SK-N-SH (cell line): ENCODE data around the gene DNHD1. TPM values are rescaled to one million over a fixed set of nuclear protein-coding genes. Genes with fewer than 3 reads are reported as not detected.

ENCODE experiments used
- CTCF ChIA-PET: fragments of 300-600, 350-600 bp; formaldehyde crosslinking; extraction: SDS; loops from one replicate; lab custom pipeline; 2021; lab: Yijun Ruan, JAX
- POLR2A ChIA-PET: fragments of 350-600 bp; sonication (Branson Sonifier 250); formaldehyde crosslinking; extraction: SDS; loops from one replicate; lab custom pipeline; 2020; ENCODE audit warnings: antibody characterized with exemption, inconsistent platforms; lab: Yijun Ruan, JAX
- DNase-seq: peaks from one replicate; pipeline ENCODE4 v3.0.0; 2012
- H2AFZ ChIP-seq: fragments of 200-600 bp; sonication (generic); 2 replicates; pipeline ENCODE4 v1.8.1; 2016; ENCODE audit warnings: antibody characterized with exemption, mild to moderate bottlenecking, low read depth
- H3F3A ChIP-seq: fragments of 200-600 bp; sonication (generic); replicated peaks from 2 replicates; pipeline ENCODE3; 2016; ENCODE audit warnings: antibody characterized with exemption, mild to moderate bottlenecking; ENCODE audit not compliant: insufficient read depth
- H3K27ac ChIP-seq, 2 experiments: fragments of 200-500 bp in 1 of 2; fragments of 200-600 bp in 1 of 2; sonication (Bioruptor generic) in 1 of 2; sonication (generic), shearing (Covaris generic) in 1 of 2; 2 replicates each; pipeline versions ENCODE4 v1.5.1 to v1.6.1; 2014 to 2016; ENCODE audit warnings: low read depth in 2 of 2, inconsistent platforms in 1 of 2, low read length in 1 of 2, mild to moderate bottlenecking in 1 of 2, mixed read lengths in 1 of 2
- H3K27me3 ChIP-seq: fragments of 200-600 bp; sonication (generic), shearing (Covaris generic); 2 replicates; pipeline ENCODE4 v1.6.1; 2016; ENCODE audit warnings: mixed run types; ENCODE audit not compliant: insufficient read depth
- H3K36me3 ChIP-seq, 2 experiments: fragments of 200-500 bp in 1 of 2; fragments of 200-600 bp in 1 of 2; sonication (Bioruptor generic) in 1 of 2; sonication (generic) in 1 of 2; replicated peaks in 1 of 2; 2 replicates each; pipeline versions ENCODE3 to v1.5.1; 2014 to 2016; ENCODE audit warnings: low read length in 1 of 2, mild to moderate bottlenecking in 1 of 2; ENCODE audit not compliant: insufficient read depth in 2 of 2, control insufficient read depth in 1 of 2
- H3K4me1 ChIP-seq, 2 experiments: fragments of 200-500 bp in 1 of 2; fragments of 200-600 bp in 1 of 2; sonication (Bioruptor generic) in 1 of 2; sonication (generic), shearing (Covaris generic) in 1 of 2; 2 replicates each; pipeline versions ENCODE4 v1.5.1 to v1.6.1; 2014 to 2016; ENCODE audit warnings: low read depth in 1 of 2, low read length in 1 of 2, mixed run types in 1 of 2; ENCODE audit not compliant: insufficient read depth in 2 of 2, control insufficient read depth in 1 of 2
- H3K4me2 ChIP-seq: fragments of 200-600 bp; sonication (generic), shearing (Covaris generic); 2 replicates; pipeline ENCODE4 v1.6.1; 2017; ENCODE audit warnings: mixed run types
- H3K4me3 ChIP-seq, 2 experiments: fragments of 200-500 bp in 1 of 2; fragments of 200-600 bp in 1 of 2; sonication (Bioruptor generic) in 1 of 2; sonication (generic), shearing (Covaris generic) in 1 of 2; 2 replicates each; pipeline versions ENCODE4 v1.5.1 to v1.8.1; 2014 to 2016; ENCODE audit warnings: low read depth in 2 of 2, inconsistent platforms in 1 of 2, low read length in 1 of 2, mild to moderate bottlenecking in 1 of 2, mixed read lengths in 1 of 2, moderate library complexity in 1 of 2
- H3K79me2 ChIP-seq: fragments of 200-600 bp; sonication (generic); 2 replicates; pipeline ENCODE4 v1.8.1; 2017; ENCODE audit warnings: mild to moderate bottlenecking; ENCODE audit not compliant: insufficient read depth
- H3K9ac ChIP-seq: fragments of 200-600 bp; sonication (generic); 2 replicates; pipeline ENCODE4 v1.6.1; 2017; ENCODE audit warnings: mixed run types
- H3K9me2 ChIP-seq: fragments of 200-600 bp; sonication (generic); 2 replicates; pipeline ENCODE4 v1.6.1; 2017; ENCODE audit warnings: mixed run types
- H3K9me3 ChIP-seq: fragments of 200-600 bp; sonication (generic); 2 replicates; pipeline ENCODE4 v1.6.1; 2017; ENCODE audit warnings: mixed run types, mild to moderate bottlenecking, moderate library complexity
- H4K20me1 ChIP-seq: fragments of 200-600 bp; sonication (generic); 2 replicates; pipeline ENCODE4 v1.6.1; 2017; ENCODE audit warnings: mild to moderate bottlenecking, mixed run types; ENCODE audit not compliant: insufficient read depth
- ELF1 ChIP-seq: IDR thresholded peaks from 2 replicates; pipeline ENCODE4 v1.4.0; 2012
- FOSL2 ChIP-seq: IDR thresholded peaks from 2 replicates; pipeline ENCODE4 v1.4.0; 2012; ENCODE audit warnings: low read depth, mild to moderate bottlenecking, moderate library complexity, borderline replicate concordance
- FOXJ3 ChIP-seq: sonication (generic); formaldehyde crosslinking; IDR thresholded peaks from 2 replicates; pipeline ENCODE4 v1.5.1; 2020; ENCODE audit warnings: mild to moderate bottlenecking, missing genetic modification reagents
- RAD21 ChIP-seq: IDR thresholded peaks from 2 replicates; pipeline ENCODE4 v1.6.1; 2012; ENCODE audit warnings: mild to moderate bottlenecking, low read length
- RFX5 ChIP-seq: IDR thresholded peaks from 2 replicates; pipeline ENCODE4 v1.6.1; 2012; ENCODE audit warnings: mild to moderate bottlenecking, improper control_type of control experiment, low read length
- RXRA ChIP-seq: IDR thresholded peaks from 2 replicates; pipeline ENCODE4 v1.4.0; 2012; ENCODE audit warnings: low read depth, mild to moderate bottlenecking, borderline replicate concordance
- SMC3 ChIP-seq: IDR thresholded peaks from 2 replicates; pipeline ENCODE4 v1.6.1; 2012; ENCODE audit warnings: low read depth, low read length, improper control_type of control experiment
- TAF1 ChIP-seq: IDR thresholded peaks from 2 replicates; pipeline ENCODE4 v1.6.1; 2012; ENCODE audit warnings: low read depth, mild to moderate bottlenecking, low read length, moderate library complexity, borderline replicate concordance
- WGBS: methylation state at CpG from one replicate; pipeline ENCODE4 v1.1.6; 2017; ENCODE audit warnings: low lambda C conversion rate; 5-methylcytosine and 5-hydroxymethylcytosine counted together
- polyA plus RNA-seq, 3 experiments: library from polyadenylated mRNA; depleted of rRNA; stranded (reverse); fragments of >200 nt; gene quantifications; 2 replicates each; pipeline ENCODE4 v1.2.3, GENCODE V29; 2012
- TF ChIP-seq, protein P1 (sequence below): fragments of 200-600 bp; sonication (generic); IDR thresholded peaks from 2 replicates; pipeline ENCODE4 v1.6.1; 2017; ENCODE audit warnings: antibody characterized with exemption, mild to moderate bottlenecking, moderate library complexity
- TF ChIP-seq, protein P2 (sequence below): IDR thresholded peaks from 2 replicates; pipeline ENCODE4 v1.4.0; 2012; ENCODE audit warnings: low read depth, borderline replicate concordance
- TF ChIP-seq, protein P3 (sequence below): IDR thresholded peaks from 2 replicates; pipeline ENCODE4 v1.6.1; 2012; ENCODE audit warnings: mild to moderate bottlenecking, low read depth, low read length, moderate library complexity

The DNHD1 gene
- polyA plus RNA-seq, 1 of the 3 experiments (the other 2 are of a cell fraction): 5.3 TPM

DNA sequence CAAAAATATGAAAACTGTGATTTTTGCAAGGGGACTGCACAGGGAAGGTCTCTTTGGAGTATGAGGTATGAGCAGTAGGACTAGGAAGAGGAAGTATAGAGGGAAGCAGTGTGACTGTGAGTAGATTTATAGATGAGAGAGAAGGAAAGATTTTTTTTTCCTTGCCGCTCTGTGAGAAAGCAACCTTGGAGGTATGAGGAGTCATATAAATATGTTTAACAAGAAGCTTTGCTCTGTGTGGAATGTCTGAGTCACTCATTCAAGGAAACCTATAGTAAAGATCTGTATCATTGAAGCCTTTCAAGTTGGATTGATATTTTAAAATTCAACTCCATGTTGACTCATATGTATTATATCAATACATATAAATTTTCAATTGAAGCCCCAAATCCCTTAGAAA lies 26.2 kb downstream of the DNHD1 start (continued):
- no peak for TF ChIP-seq FOXJ3 (CRISPR knock-in tag)
- TF ChIP-seq RXRA: no peak; the same call in 1 of the 2 replicates
- TF ChIP-seq ELF1: no peak
- no peak for TF ChIP-seq RFX5
- TF ChIP-seq, protein P1, sequence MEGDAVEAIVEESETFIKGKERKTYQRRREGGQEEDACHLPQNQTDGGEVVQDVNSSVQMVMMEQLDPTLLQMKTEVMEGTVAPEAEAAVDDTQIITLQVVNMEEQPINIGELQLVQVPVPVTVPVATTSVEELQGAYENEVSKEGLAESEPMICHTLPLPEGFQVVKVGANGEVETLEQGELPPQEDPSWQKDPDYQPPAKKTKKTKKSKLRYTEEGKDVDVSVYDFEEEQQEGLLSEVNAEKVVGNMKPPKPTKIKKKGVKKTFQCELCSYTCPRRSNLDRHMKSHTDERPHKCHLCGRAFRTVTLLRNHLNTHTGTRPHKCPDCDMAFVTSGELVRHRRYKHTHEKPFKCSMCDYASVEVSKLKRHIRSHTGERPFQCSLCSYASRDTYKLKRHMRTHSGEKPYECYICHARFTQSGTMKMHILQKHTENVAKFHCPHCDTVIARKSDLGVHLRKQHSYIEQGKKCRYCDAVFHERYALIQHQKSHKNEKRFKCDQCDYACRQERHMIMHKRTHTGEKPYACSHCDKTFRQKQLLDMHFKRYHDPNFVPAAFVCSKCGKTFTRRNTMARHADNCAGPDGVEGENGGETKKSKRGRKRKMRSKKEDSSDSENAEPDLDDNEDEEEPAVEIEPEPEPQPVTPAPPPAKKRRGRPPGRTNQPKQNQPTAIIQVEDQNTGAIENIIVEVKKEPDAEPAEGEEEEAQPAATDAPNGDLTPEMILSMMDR: no peak
- TF ChIP-seq, protein P2, sequence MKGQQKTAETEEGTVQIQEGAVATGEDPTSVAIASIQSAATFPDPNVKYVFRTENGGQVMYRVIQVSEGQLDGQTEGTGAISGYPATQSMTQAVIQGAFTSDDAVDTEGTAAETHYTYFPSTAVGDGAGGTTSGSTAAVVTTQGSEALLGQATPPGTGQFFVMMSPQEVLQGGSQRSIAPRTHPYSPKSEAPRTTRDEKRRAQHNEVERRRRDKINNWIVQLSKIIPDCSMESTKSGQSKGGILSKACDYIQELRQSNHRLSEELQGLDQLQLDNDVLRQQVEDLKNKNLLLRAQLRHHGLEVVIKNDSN: no peak
- TF ChIP-seq, all 33 proteins: peak for 6

DNA sequence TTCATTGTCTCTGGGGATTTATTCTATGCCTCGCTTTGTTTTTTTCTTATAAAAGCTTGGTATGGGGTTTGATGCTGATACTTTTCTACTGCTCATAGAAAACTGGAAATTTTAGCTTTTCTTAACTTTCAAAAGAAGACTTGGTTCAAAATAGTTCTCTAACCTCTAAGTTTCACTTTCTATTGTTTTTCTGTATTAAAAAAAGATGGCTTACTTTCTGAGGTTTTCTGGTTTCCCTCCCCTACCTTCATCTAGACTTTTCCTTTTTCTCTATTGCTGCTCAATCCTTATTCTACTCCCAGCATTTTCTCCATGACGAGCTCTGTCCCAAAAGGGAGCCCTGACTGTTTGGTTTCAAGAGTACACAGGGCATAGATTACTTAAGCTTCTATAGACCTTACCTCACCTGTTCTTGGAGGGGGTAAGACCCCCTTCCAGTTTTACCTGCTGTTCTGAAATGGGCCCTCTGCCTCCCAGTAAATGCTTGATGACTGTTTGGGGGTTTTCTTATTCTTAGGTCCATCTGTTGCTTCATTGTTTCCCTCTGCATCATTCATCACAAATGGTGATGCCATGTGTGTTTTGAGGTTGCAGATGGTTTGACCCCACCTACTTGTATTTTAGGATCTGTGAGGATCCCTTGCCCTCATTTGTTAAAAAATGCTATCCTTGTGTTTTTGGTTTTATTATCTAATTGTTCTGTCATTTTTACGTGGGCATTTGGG lies 29.5 kb downstream of the DNHD1 start:
- H3K27me3 ChIP-seq: no peaks in the 10 kb centered on the region
- TF ChIP-seq TAF1 (no peak), SMC3 (no peak), RAD21 (no peak), FOSL2 (no peak)
- TF ChIP-seq, protein P3, sequence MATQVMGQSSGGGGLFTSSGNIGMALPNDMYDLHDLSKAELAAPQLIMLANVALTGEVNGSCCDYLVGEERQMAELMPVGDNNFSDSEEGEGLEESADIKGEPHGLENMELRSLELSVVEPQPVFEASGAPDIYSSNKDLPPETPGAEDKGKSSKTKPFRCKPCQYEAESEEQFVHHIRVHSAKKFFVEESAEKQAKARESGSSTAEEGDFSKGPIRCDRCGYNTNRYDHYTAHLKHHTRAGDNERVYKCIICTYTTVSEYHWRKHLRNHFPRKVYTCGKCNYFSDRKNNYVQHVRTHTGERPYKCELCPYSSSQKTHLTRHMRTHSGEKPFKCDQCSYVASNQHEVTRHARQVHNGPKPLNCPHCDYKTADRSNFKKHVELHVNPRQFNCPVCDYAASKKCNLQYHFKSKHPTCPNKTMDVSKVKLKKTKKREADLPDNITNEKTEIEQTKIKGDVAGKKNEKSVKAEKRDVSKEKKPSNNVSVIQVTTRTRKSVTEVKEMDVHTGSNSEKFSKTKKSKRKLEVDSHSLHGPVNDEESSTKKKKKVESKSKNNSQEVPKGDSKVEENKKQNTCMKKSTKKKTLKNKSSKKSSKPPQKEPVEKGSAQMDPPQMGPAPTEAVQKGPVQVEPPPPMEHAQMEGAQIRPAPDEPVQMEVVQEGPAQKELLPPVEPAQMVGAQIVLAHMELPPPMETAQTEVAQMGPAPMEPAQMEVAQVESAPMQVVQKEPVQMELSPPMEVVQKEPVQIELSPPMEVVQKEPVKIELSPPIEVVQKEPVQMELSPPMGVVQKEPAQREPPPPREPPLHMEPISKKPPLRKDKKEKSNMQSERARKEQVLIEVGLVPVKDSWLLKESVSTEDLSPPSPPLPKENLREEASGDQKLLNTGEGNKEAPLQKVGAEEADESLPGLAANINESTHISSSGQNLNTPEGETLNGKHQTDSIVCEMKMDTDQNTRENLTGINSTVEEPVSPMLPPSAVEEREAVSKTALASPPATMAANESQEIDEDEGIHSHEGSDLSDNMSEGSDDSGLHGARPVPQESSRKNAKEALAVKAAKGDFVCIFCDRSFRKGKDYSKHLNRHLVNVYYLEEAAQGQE: no peak
- H3K36me3 ChIP-seq: peaks cover 8 to 12% of the 10 kb centered on the region in 2 experiments
- H3K9ac ChIP-seq: no peak overlapping the region
- CTCF ChIA-PET: interaction anchor here (1.1 to 1.9 kb wide), 3 partner anchors 20 to 179 kb away, joined by 3 to 11 read pairs (median 5); no protein-coding TSS in a partner anchor
- H3K4me2 ChIP-seq: no peak overlapping the region
- peaks cover 0 to 4% of the 10 kb centered on the region in 2 experiments; a peak in 3 of 4 replicates for H3K4me1 ChIP-seq
- H2AFZ ChIP-seq: no peak overlapping the region
- H4K20me1 ChIP-seq: no peaks in the 10 kb centered on the region
- no peaks in the 10 kb centered on the region for H3K79me2 ChIP-seq
- no peak for DNase-seq
- 89% methylated on average over 3 of the region's 3 CpGs for WGBS
- no peak overlapping the region for H3K4me3 ChIP-seq
- H3F3A ChIP-seq: peaks cover 7% of the 10 kb centered on the region
- no peak overlapping the region for H3K27ac ChIP-seq
- POLR2A ChIA-PET: no interaction called here
- no peaks in the 10 kb centered on the region for H3K9me3 ChIP-seq
- H3K9me2 ChIP-seq: no peaks in the 10 kb centered on the region
